Hematopoietic multipotent progenitor cell (in vitro differentiated cells): ENCODE measurements around the gene RPP25L. TPM values are rescaled to one million over a fixed set of nuclear protein-coding genes. Genes with fewer than 3 reads are reported as not detected.

Source experiments
- DNase-seq, 3 donors: peaks; one replicate each; pipeline ENCODE4 v3.0.0-alpha.2; 2011 to 2015; ENCODE audit warnings: low read depth in 2 of 3, low spot score in 2 of 3
- total RNA-seq: library from RNA; depleted of rRNA; stranded (reverse); fragments of >200 nt; gene quantifications from one replicate; pipeline ENCODE4 v1.2.3, GENCODE V29; 2012

The RPP25L gene
- total RNA-seq, 1 donor: 61.7 TPM

DNA sequence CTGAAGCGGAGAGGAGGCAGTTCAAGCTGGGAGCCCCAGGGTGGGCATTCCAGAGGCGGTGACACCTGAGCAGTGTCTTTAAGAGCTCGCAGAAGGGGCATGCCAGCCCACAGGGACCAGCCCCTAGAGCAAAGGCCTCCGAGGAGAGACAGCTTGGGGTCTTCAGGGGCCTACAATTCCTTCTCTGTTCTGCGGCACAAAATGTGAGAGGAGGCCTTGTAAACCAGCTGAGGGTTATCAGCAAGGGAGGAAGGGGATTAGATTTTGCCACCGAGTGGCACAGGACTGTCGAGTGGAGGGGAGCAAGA is 26.2 kb upstream of the RPP25L start:
- no peak for DNase-seq

DNA sequence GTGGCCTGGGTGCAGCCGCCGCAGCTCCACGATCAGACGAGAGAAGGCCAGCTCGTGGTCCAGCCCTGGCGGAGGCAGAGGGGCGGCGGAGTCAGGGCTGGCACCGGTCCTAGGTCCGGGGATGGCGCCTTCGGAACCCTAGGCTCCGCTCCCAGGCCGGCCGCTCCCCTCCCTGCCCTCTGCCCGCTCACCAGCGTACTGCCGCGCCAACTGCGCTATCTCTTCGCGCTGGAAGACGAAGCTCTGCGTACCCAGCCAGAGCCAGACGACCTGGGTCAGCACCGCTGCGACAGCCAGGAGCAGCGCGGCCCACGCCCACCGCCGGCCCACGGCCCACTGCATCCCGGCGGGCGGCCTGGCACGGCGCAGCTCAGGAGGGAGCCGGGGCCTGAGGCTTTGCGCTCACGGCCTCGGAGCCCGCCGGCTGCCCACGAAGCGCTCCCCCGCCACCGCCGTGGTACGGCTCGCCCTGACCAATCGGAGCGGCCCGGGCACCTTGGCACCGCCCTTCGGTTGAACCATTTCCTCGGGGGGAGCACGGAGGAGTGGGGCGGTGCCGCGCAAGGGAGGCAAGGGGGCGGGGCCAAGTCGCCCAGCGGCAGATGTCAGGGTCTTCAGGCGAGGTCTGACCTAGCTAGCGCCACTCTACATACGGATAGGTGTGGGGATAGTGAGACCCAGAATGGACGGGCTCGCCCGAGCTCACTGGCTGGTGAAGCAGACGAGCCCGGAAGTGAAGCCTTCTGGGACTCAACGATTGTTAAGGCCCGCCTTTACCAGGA is 25.6 kb upstream of the RPP25L start, which contains the start of gene SIGMAR1:
SIGMAR1 (minus strand) TSS at position 432 of the 782 bp plus-strand sequence; CDS start at position 342, 90 bp downstream.
- DNase-seq: peak; percentile 85 to 96 (median 92)

DNA sequence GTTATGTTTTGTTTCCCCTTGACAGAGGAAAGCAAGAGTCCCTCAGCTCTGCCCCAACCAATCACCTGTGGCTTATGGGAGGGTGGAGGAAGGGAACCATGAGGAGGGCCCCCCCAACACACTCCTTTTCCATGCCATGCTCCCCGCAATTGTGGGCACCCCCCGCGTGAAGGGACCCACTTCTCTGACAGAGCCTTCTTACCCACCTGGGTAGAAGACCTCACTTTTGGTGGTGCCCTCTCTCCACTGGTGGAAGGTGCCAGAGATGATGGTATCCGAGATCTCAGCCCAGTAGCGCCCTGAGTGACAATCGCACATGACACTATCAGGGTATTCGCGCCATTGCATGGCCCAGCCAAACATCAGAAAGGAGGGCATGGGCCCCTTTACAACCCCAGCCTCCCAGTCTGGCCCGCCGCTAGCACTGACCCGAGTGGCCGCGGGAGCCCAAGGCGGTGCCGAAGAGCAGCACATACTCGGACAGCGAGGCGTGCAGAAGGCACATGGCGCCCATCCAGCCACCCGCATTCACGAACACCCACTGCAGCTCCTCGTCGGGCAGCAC is 25.0 kb upstream of the RPP25L start:
- DNase-seq: no peak

DNA sequence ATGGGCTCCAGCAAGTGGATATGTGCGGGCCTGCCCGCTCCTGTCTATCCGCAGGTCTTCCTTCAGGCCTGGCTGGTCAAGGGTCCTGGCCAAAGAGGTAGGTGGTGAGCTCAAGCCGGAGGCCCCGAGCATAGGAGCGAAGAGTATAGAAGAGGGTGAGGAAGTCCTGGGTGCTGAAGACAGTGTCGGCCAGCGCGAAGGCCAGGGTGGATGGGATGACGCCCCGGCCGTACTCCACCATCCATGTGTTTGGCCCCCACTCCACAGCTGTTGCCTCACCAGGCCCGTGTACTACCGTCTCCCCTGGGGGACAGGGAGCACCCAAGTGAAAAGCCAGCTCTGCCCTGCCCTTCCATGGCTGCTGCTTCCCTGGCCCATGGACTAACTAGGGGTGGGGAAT is 23.7 kb upstream of the RPP25L start:
- DNase-seq: no peak

DNA sequence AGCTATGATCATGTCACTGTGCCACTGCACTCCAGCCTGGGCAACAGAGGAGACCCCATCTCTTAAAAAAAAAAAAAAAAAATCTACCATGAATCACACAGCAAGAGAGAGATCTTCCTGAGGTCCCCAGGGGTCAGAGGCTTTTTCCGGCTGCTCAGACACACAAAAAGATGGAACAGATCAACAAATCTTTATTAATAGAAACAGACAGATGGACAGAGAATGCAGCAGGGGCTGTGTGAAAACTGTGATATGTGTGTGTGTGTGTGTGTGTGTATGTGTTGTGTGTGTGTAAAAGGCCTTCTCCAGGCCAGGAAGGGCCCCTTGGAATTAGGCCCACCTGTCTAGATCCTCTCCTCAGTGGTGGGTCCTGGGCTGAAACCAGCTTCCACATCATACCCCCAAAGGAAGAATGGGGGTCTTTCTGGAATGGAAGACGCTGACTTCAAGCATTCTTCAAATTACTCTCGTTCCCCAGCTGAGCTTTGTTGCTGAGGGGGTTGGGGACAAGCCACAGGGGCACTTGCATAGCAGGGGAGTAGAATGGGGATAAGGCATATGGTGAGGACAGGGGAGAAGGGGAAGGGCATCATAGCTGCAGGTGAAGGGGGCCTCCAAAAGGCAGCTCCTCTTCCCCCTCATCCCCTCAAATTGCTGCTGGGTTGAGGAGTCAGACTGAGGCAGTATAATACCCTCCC is 22.8 kb upstream of the RPP25L start:
- no peak for DNase-seq

DNA sequence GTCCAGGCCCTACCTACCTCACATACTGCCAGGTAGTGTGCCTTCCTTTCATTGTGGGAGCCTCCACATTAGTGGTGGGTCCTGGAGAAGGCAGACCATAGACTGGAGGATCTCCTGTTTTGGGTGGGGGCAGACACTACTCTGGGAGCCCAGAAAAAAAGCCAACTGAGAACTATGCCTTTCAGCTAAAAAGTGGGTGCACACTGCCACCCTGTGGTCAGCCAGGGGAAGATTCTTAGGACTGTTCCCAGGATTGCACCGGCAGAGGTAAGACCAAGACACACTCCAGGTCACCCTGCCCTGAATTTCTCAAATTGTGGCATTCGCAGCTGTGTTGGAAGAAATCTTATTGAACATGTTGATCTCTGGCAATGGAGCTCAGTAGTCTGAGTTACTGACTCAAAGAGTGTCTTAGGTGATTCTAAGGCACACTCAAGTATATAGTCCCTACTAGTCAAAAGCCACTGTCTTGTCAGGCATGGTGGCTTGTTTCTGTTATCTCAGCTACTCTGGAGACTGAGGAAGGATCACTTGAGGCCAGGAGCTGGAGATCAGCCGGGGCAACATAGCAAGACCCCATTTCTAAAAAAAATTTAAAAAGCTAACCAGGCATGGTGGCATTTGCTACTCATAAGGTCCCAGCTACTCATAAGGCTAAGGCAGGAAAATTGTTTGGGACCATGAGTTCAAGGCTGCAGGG is 22.1 kb upstream of the RPP25L start:
- DNase-seq: peak; percentile 57 to 76 (median 69)

DNA sequence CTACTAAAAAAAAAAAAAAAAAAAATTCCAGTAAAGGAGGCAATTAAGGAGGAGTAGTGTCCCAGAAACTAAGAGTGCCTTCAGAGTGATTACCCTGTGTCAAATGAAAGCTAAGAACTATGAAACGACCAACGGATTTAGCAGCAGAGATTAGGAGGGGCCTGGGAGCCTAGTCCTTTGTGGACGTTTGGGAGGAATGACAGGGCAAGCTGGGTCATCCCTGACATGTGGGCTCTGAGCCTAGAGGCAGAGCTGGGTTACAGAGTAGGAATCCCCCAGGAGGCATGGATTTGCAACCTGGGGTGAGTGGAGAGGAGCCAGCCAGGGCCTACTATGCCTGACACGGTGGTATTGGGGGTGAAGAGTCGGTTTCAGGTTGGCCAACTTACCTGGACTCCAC is 21.3 kb upstream of the RPP25L start:
- DNase-seq: no peak

DNA sequence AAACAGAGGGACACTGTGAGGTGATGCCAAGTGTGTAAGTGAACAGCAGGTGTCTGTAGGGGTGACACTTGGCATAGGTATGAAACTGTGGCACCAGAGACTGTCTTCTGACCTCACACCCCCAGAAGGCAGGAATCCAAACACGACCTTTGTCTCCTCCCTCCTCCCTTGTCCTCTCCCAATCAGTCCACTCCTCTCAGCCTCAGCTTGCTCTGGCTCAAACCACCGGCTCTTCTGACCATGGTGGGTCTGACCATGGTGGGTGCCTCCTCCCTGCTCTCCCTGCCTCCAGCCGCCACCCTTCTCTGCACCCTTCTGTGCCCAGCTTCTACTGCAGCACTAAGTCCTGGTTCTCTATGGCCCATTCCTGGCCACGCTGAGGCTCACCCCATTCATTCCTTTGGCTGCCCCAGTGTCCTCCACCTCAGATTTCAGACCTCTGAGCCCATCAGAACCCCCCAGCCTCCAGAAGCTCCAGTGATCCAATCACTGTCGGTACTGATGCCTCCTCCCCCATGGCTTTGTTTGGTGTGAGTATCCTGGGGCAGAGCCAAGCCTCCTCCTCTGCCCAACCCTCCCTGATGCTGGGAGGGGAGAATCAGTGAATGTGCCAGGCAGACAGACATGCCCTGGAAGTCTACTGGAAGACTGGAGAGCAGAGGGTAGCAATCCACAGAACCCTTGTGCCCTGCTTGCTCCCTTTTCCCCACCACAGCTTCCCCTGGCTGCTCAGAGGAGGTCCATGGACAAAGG is 18.7 kb upstream of the RPP25L start:
- no peak for DNase-seq

DNA sequence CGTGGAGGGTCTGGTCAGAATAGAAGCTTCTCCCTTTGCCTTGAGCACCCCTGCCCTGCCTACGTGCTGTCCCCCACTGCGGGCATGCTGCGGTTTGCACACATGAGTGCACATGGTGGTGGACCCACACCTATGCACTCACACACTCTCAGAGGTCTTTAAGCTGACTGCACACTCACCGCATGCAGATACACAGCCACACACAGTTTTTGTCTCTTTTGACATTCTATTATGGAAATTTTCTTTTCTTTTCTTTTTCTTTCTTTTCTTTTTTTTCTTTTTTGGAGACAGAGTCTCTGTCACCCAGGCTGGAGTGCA is 17.6 kb upstream of the RPP25L start:
- DNase-seq: no peak

DNA sequence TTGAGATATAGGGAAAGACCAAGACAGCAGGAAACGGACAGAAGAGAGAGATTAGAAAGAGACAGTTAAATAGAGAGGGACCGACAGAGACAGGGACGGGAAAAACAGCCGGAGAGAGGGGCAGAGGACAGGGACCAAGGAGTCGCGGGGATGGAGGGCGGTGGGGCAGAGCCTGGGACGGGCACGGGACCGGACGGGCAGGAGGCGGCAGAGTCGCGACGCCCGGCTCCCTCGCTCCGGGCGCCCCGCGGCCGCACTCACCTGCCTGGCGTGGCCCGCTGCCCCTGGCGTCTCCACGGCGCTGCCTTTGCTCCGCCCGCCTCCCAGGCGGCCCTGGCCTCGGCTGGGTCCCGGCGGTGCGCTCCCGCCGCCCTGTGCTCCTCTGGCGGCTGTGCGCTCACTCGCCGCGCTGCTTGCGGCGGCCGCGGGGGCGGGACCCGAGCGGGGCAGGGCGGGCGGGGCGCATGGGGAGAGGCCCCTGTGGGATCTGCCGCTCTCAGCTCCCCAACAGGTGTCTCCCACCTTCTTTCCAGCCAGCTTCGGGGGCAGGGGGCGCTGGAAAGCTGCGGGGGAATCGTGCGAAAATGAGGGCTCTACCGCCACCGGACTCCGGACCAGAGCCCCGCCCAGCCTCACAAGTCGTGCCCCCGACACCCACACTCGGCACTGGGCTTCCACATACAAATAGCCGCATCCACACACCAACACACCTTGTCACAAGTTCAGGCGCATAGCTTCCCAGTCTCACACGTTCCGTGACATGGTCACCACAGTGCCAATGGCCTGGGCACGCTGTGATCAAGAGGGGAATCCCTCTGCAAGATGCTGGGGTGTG is 17.0 kb upstream of the RPP25L start, which contains the start of gene ARID3C:
ARID3C (minus strand) TSS at position 411 of the 835 bp plus-strand sequence. CDS start 1,052 bp downstream, outside the sequence.
- DNase-seq: no peak

DNA sequence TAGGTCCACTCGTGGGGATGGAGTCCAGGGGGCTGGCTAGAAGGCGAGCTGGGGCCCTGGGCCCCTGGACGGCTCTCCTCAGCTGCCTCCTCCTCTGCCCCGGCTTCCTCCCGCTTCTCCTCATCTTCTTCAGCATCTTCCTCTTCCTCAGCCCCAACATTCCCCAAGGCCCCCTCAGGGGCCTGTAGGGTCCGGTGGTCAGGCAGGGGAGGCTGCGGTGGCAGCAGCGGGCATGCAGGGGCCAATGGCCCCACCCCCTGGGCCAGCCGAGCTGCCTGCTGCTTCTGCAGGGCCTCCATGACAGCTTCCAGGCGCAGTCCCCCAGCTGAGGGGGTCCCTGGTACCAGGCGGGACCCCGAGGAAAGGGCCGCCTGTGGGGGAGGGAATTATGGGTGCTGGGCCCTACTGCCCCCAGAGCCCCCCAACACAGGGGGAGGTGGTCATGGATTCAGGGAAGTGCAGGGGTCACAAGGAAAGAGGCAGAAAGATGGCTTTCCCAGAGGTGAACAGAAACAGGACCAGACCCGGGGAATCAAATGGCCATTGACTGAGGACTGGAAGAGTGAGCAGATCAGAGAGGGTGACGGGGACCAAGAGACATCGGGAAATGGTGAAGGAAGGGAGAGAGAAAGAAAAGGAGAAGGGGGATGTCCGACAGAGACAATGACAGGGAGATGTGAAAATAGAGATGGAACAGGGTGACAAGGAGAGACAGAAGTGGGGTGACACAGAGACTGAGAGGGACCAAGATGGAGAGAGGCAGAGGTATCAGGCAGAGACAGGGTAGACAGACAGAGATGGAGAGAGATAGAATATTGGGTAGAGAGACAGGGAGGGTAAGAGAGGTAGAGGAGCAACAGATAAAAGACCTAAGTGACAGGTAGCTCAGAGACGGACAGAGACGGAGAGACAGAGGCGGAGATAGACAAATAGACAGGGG is 16.1 kb upstream of the RPP25L start:
- no peak for DNase-seq

DNA sequence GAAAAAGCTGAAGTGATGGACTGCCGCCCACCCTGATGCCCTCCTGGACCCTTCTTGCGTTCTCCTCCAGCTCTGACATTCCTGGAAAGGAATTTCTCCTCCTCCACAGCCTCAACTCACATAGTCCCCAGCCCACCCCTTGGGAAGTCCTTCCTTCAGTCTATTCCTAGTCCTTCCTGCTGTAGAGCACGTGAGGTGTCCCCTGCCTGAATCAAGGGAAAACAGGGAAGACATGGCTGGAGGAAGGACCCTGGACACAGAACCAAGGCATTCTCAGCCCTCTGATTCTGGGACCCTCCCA is 13.2 kb upstream of the RPP25L start:
- DNase-seq: no peak

DNA sequence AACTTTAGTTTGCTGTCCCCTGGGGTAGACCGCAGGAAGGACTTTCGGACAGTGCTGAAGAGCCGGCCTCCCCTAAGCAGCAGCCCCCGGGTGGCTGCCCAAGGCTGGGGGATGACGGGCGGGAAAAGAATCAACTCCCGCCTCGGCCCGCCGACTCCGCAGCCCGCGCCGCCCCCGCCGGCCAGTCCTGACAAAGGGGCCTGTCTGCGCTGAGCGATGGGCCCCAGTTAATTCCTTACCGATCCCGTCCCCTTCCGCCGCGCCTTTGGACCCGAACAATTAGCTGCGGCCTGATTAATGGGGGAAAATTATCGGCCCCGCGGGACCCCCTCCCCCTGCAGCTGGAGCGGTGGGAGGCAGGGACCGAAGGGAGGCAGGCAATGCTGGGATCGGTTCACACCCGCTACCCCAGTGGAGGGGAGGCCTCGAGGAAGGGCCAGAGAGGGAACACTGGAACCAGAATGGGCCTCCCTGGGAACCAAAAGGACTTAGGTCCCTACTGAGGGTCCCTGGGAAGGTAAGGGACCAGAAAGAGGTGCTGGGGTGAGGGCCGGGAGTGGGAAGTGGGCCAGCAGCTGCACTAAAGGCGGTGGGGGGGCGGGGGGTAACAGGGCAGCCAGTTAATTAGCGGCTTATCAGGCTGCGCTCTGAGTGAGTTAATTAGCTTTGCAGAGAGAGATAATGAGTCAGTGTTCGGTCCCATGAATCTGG is 12.7 kb upstream of the RPP25L start:
- no peak for DNase-seq

DNA sequence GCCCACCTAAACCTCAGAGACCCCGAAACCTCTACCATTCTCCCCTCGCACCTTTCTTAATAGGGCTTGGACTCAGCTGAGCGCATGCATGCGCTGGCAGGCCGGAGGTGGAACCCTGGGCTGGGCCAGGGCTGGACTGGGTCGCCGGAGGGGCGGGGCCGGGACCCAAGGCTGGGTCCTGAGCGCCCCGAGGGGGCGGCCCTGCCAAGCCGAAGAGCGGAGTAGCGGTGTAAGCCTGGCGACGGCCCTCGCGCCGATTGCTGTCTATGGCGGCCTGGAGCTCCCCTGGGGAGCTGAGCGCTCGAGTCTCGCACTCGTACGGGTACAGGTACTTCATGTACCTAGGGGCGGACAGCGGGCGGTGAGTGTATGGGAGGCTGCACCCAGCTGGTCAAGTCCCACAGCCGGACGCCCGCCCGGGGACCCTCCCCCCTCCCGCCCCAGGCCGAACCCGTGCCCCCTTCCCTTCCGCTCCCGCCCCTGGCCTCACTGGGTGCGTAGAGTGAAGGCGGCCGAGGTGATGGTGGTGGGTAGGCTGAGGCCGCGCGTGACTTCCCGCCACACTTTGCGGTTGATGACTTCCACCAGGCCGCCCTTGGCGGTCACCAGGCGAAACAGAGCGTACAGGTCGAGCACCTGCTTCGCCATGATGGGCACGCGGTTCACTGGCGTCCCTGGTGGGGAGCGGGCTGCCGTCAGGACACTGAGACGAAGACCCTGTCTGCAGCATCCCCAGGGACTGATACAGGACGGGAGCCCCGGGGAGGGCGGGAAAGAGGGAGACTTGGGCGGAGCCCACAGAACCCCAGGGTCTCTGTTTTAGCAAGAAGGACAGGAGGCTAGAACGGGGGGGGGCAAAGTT is 11.7 kb upstream of the RPP25L start:
- DNase-seq: no peak

DNA sequence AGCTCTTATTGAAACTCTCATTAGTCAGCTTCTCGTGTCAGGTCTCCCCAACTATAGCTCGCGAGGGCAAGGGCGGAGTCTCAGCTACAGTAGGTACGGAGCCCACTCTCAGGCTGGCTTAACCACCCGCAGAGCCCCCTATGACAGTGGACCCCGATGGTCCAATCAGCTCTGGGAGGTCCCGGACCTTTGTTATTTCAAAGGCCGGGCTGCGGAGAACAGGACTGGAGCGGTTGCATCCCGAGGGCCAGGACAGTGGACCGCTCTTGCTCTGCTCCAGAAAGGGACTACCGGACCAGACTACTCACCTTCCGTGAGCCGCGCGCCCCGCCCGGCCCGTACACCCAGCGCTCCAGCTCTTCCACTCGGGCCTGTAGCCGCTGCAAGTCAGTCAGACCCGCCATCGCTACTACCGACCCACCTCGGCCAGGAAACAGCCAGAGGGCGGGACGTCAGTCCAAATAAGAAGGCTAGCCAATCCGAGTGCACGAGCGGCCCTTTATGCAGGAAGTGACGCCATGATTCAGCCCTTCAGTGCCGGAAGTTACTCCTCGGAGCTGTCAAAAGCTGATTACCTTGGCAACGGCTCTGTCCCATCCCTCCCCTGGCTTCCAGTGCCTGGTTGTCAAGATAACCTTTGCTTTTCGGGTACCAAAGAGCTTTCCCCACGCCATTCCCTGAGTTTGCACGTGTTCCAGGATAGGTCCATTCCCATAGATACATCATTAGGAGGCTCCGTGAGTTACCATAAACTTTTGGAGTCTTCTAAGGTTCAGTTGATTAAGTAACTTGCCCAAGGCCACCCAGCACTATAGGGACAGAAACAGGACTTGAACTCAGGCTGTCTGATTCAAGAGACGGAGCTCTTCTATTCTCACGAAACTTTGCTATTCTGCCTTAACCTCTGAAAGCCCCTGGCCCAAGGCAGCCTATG is 8.4 kb upstream of the RPP25L start, which contains the start of gene DCTN3:
DCTN3 (minus strand) TSS at position 435 of the 934 bp plus-strand sequence; CDS start at position 404, 31 bp downstream.
- peak; percentile 65 to 97 (median 93) for DNase-seq

DNA sequence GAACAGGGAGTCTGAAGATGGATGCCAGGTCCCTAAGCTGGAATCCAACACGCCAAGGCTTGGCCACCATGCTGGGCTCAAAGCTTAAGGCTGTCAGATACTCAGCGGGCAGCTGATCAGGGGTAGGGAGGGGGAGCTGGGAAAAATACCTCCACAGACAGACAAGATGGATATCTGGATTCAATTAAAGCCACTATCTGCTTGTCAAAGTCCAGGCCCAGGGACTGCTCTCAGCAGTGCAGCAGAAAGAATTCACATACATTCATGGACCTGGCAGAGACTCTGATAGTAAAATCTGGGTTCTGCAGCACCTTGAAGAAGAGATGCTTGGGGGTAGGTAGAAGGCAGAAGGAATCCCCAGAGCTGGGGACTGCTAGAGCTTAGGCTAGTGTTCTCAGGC is 3.2 kb upstream of the RPP25L start:
- no peak for DNase-seq
